HG03439 (cell line): ENCODE data around the gene PCDHGB4.
"Not testable (repeated sequence)": the region's sequence is repeated elsewhere in the genome, so short reads cannot be mapped to it uniquely, and the experiment has no call there.

ENCODE experiments used
- ATAC-seq: cut with Tn5 transposase; IDR thresholded peaks from one replicate; pipeline ENCODE4 v1.9.1; 2021; ENCODE audit warnings: mild to moderate bottlenecking, moderate library complexity; ENCODE audit not compliant: unreplicated experiment

Gene PCDHGB4

DNA sequence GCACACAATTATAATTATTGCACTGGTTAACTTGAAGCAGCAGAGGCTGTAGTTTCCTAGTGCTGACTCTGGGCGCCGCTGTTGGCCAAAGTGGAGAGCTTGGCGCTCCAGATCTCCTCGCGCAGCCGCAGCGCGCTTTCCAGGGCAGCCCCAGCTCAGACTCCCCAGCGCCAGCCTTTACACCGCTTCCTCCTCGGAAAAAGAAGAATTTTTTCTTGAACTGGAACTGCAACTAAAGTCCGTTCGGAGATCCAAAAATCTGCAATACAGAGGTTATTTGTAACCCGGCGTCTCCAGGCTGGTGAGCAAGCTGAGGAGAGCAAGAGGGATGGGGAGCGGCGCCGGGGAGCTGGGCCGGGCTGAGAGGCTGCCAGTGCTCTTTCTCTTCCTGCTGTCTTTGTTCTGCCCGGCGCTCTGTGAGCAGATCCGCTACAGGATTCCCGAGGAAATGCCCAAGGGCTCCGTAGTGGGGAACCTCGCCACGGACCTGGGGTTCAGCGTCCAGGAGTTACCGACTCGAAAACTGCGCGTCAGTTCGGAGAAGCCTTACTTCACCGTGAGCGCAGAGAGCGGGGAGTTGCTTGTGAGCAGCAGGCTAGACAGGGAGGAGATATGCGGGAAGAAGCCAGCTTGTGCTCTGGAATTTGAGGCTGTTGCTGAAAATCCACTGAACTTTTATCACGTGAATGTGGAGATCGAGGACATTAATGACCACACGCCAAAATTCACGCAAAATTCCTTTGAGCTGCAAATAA lies at the start of gene PCDHGB4:
TSS of gene PCDHGB4 (plus strand) at position 142 of the 755 bp plus-strand sequence. CDS start at position 329, 187 bp downstream.
- ATAC-seq = not testable (repeated sequence)

DNA sequence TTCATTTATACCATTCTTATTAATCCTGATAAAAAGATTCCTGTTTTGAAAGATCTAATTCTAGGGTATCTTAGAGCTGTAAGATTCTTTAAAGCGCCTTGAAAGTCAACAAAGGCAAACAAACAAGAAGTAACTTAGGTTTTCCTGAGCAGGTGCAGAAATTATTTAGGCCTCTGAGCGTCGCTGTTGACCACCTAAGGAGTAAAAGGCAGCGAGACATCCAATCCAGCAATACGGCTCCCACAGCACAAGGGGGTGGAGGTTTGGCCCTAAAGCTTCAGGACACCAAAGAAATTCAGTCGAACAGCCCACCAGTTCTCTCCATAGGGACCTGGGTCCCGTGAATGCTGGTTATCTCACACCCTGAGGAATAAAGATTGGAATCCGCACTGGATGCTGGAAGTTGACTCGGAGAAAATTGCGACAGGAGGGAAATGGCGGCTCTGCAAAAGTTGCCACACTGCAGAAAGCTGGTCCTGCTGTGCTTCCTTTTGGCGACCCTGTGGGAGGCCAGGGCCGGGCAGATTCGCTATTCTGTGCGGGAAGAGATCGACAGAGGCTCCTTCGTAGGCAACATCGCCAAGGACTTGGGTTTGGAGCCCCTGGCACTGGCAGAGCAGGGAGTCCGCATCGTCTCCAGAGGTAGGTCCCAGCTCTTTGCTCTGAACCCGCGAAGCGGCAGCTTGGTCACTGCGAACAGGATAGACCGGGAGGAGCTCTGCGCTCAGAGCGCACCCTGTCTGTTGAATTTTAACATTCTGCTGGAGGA lies 48.8 kb upstream of the PCDHGB4 start, which contains the start of gene PCDHGA2:
TSS of gene PCDHGA2 (plus strand) at position 223 of the 769 bp plus-strand sequence.
- ATAC-seq = no peak

DNA sequence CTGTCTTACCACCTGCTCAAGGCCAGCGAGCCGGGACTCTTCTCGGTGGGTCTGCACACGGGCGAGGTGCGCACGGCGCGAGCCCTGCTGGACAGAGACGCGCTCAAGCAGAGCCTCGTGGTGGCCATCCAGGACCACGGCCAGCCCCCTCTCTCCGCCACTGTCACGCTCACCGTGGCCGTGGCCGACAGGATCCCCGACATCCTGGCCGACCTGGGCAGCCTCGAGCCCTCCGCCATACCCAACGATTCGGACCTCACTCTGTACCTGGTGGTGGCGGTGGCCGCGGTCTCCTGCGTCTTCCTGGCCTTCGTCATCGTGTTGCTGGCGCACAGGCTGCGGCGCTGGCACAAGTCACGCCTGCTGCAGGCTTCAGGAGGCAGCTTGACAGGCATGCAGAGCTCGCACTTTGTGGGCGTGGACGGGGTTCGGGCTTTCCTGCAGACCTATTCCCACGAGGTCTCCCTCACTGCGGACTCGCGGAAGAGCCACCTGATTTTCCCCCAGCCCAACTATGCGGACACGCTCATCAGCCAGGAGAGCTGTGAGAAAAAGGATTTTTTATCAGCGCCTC lies 46.6 kb upstream of the PCDHGB4 start:
- not testable (repeated sequence) for ATAC-seq

DNA sequence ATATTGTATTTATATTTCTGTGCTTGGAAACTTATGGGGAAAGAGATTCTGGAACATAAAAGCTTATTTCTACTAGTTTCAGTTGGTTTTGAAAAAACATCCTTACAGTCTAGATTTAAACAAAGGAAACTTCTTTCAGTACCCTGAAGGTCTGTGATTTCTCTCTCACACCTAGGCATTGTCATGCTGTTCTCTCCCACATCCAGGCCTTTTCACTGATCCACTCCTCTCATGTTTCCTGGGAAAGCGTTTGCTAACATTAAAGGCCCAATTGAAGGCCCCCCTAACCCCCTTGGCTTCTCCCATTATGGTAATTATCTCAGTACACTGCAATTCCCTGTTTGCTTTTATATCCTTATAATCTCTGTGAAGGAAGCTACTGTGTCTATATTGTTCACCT lies 44.7 kb upstream of the PCDHGB4 start:
- no peak for ATAC-seq

DNA sequence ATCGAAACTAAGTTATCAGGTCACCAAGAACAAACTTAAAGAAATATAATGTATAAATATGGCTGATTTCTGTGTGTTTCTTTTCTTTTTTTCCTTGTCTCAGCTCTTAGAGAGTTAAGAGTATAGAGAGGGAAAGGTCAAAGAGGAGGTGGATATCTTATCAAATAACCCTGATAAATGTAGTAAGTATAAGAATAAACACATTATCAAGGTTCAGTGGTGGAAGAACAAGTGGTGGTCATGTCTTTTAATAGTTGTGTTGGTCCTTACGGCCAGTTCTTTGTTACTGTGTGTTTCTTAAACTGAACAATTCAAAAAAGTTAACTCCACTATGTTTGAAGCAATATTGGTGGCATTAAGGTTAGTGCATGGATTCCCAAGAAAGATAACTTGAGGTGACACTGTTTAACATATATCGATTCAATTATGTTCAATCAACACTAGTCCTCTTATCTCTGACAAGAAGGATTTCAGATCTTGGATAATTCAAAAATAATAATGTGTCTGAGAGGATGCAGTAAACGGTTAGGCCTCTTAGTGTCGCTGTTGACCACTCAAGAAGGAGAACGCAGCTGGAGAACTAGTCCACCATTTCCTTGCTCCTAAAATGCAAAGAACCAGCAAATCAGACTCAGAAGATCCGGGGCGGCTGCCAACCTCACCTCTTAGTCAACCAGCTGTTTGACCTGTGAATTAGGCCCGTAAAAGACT lies 44.1 kb upstream of the PCDHGB4 start, which contains the start of gene PCDHGA3:
TSS of gene PCDHGA3 (plus strand) at position 588 of the 711 bp plus-strand sequence. CDS start 205 bp downstream, outside the sequence.
- no peak for ATAC-seq

DNA sequence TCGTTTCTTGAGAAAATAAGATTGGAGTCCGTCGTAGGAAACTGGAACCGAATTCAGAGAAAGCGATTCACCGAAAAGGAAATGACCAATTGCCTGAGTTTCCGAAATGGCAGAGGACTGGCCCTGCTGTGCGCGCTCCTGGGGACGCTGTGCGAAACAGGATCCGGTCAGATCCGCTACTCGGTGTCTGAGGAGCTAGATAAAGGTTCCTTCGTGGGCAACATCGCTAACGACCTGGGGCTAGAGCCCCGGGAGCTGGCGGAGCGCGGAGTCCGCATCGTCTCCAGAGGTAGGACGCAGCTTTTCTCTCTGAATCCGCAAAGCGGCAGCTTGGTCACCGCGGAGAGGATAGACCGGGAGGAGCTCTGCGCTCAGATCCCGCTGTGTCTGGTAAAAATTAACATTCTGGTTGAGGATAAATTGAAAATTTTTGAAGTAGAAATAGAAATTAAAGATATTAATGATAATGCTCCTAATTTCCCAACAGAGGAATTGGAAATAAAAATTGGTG lies 43.5 kb upstream of the PCDHGB4 start:
- no peak for ATAC-seq

DNA sequence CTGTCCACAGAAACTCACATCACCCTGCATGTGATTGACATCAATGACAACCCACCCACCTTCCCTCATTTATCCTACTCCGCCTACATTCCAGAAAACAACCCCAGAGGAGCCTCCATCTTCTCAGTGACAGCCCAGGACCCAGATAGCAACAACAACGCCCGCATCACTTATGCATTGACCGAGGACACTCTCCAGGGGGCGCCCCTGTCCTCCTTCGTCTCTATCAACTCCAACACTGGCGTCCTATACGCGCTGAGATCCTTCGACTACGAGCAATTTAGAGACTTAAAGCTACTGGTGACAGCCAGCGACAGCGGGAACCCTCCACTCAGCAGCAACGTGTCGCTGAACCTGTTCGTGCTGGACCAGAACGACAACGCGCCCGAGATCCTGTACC lies 42.2 kb upstream of the PCDHGB4 start:
- ATAC-seq = no peak

DNA sequence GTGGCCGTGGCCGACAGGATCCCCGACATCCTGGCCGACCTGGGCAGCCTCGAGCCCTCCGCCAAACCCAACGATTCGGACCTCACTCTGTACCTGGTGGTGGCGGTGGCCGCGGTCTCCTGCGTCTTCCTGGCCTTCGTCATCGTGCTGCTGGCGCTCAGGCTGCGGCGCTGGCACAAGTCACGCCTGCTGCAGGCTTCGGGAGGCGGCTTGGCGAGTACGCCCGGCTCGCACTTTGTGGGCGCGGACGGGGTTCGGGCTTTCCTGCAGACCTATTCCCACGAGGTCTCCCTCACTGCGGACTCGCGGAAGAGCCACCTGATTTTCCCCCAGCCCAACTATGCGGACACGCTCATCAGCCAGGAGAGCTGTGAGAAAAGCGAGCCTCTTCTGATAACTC lies 41.5 kb upstream of the PCDHGB4 start:
- ATAC-seq = not testable (repeated sequence)

DNA sequence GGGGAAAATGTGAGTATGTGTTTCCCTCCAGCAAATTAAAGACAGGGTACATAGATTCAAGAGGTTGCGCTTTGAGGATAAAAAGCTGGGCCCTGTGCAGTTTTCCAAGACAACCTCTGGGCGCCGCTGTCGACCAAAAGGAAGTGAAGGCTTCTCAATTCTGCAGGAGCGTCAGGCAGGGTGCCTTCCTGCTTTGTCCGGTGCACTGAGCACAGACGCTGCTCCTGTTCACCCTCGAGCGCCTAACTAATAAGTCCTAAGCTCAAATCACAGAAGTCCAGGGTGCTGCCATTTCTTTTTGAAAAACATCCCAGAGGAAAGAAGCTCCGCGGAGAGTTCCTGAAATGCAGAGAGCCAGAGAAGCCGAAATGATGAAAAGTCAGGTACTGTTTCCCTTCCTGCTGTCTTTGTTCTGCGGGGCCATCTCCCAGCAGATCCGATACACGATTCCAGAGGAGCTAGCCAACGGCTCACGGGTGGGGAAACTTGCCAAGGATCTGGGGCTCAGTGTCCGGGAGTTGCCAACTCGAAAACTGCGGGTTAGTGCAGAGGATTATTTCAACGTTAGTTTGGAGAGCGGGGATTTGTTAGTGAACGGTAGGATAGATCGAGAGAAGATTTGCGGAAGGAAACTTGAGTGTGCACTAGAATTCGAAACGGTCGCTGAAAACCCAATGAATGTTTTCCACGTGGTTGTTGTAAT lies 37.4 kb upstream of the PCDHGB4 start, which contains the start of gene PCDHGB1:
TSS of gene PCDHGB1 (plus strand) at position 183 of the 703 bp plus-strand sequence. CDS start at position 345, 162 bp downstream.
- ATAC-seq = no peak

DNA sequence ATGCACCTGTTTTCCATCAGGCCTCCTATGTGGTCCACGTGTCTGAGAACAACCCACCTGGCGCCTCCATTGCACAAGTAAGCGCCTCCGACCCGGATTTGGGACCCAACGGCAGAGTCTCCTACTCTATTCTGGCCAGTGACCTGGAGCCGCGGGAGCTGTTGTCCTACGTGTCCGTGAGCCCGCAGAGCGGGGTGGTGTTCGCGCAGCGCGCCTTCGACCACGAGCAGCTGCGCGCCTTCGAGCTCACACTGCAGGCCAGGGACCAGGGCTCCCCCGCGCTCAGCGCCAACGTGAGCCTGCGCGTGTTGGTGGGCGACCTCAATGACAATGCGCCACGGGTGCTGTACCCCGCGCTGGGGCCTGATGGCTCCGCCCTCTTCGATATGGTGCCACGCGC lies 35.9 kb upstream of the PCDHGB4 start:
- no peak for ATAC-seq

DNA sequence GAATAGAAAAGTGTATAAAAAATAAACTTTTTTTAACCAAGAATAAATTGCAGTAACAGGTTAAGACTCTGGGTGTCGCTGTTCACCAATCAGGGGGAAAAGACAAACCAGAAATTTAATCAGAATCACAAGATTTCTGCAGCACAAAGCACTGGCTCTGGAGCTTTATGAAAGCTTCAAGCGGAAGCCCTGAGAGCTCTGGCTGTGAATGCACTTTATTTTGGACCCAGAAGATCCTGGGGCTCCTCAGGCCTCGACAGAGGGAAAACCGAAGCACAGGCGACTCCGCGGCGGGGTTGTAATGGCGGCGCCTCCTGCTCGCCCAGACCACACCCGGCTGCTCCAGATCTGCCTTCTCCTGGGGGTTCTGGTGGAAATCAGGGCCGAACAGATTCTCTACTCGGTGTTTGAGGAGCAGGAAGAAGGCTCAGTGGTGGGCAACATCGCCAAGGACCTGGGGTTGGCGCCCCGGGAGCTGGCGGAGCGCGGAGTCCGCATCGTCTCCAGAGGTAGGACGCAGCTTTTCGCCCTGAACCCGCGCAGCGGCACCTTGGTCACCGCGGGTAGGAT lies 32.5 kb upstream of the PCDHGB4 start, which contains the start of gene PCDHGA4:
TSS of gene PCDHGA4 (plus strand) at position 122 of the 570 bp plus-strand sequence. CDS start at position 209, 87 bp downstream.
- no peak for ATAC-seq

DNA sequence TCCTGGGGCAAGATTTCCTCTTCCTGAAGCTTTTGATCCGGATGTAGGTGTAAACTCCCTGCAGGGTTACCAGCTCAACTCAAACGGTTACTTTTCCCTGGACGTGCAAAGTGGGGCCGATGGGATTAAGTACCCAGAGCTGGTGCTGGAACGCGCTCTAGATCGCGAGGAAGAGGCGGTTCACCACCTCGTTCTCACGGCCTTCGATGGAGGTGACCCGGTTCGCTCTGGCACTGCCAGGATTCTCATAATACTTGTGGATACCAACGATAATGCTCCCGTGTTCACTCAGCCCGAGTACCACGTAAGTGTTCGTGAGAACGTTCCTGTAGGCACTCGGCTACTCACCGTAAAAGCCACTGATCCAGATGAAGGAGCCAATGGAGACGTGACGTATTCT lies 31.9 kb upstream of the PCDHGB4 start:
- no peak for ATAC-seq

DNA sequence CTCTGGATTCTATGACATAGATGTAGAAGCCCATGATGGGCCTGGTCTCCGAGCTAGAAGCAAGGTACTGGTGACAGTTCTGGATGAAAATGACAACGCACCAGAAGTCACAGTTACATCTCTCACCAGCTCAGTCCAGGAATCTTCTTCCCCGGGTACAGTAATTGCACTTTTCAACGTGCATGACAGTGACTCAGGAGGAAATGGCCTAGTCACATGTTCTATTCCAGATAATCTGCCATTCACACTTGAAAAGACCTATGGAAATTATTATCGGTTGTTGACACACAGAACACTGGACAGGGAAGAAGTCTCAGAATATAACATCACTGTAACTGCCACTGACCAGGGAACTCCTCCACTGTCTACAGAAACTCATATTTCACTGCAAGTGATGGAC lies 31.4 kb upstream of the PCDHGB4 start:
- ATAC-seq = no peak

DNA sequence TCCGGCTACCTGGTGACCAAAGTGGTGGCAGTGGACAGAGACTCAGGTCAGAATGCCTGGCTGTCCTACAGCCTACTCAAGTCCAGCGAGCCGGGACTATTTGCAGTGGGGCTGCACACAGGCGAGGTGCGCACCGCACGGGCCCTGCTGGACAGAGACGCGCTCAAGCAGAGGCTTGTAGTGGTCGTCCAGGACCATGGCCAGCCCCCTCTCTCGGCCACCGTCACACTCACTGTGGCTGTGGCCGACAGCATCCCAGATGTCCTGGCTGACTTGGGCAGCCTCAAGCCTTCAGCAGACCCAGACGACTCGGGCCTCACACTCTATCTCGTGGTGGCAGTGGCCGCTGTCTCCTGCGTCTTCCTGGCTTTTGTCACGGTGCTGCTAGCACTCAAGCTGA lies 30.5 kb upstream of the PCDHGB4 start:
- no peak for ATAC-seq

DNA sequence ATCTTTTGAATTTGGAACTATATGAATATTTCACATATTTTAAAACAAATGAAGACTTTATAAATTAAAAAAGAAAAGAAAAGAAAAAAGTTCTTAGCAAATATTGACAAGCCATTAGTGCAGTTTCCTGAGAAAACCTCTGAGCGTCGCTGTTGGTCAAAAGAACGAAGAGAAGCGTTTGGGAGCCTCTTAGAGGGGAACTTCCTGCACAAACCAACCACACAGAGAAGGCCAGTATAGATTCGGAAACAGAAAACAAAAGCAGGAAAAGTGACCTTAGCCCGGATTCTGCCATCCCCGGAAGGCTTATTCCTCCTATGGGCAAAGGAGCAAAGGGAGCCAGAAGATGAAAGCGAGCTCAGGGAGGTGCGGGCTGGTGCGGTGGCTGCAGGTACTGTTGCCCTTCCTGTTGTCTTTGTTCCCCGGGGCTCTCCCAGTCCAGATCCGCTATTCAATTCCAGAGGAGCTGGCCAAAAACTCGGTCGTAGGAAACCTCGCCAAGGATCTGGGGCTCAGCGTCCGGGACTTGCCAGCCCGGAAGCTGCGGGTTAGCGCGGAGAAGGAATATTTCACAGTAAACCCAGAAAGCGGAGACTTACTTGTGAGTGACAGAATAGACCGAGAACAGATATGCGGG lies 27.6 kb upstream of the PCDHGB4 start, which contains the start of gene PCDHGB2:
TSS of gene PCDHGB2 (plus strand) at position 205 of the 637 bp plus-strand sequence. CDS start at position 347, 142 bp downstream.
- ATAC-seq = no peak

DNA sequence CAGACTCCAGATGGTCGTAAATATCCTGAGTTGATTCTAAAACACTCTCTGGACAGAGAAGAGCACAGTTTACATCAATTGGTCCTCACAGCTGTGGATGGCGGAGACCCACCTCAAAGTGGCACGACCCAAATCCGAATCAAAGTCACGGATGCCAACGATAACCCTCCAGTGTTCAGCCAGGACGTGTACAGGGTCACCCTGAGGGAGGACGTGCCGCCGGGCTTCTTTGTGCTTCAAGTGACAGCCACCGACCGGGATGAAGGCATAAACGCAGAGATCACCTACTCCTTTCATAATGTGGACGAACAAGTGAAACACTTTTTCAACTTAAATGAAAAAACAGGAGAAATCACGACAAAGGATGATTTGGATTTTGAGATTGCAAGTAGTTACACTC lies 26.8 kb upstream of the PCDHGB4 start:
- no peak for ATAC-seq

DNA sequence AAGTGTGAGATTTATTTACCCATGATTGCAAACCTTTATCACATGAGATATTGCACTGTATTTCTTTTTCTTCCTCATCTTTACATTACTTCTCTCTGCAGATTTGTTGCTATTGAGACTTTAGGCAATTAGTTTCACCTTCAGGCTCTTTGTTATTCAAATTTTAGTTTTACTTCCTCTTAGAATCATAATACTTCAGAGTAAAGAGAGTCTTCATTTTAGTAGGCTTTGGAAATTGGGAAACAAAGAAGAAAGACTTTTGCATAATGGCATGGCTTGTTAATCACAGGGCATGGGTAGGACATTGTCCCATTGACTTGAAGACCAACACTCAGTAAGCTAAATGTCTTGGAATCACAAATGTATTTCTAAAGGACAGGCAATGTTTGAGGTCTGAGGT lies 24.8 kb upstream of the PCDHGB4 start:
- no peak for ATAC-seq

DNA sequence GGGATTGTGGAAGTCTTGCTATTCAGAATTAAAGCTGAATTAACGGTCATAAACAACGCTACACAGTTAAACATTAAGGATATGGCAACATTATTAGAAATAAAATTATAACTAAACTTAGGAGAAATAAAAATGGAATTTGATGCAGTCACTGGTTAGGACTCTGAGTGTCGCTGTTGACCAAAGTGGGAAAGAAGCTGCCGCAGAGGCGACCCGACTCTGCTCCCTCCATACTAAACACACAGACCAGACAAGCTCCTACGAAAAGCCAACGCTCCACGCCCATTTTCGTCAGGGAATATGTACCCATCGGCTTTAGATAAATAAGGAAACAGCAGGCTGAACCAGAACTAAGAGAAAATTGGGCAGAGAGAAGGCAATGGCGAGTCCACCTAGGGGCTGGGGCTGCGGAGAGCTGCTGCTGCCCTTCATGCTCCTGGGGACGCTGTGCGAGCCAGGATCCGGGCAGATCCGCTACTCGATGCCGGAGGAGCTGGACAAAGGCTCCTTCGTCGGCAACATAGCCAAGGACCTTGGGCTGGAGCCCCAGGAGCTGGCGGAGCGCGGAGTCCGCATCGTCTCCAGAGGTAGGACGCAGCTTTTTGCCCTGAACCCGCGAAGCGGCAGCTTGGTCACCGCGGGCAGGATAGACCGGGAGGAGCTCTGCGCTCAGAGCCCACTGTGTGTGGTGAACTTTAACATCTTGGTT lies 23.4 kb upstream of the PCDHGB4 start, which contains the start of gene PCDHGA5:
TSS of gene PCDHGA5 (plus strand) at position 211 of the 709 bp plus-strand sequence. CDS start at position 380, 169 bp downstream.
- no peak for ATAC-seq
